Measurements from ENCODE around the gene HOXD9. TPM values are rescaled to one million over a fixed set of nuclear protein-coding genes. Genes with fewer than 3 reads are reported as not detected.

HOXD9 gene
- polyA plus RNA-seq, 1 donor (not counting 4 experiments of a cell fraction or from before 2014, with no cell fraction given): not detected

- dilution Hi-C loops (cut with MboI; ENCODE audit: extremely low pct_ligation_motif_present, low sequenced_read_pairs): no loop called here
These were observed 46.5 kb upstream of the HOXD9 start for GRCh38 chr2:176076063-176076462.

GRCh38 chr2:176076796-176077195 is 45.7 kb upstream of the HOXD9 start:
- H3K9ac ChIP-seq (ENCODE audit: control insufficient read depth, extremely low read depth, insufficient read depth, low read length): no peak overlapping the region
- dilution Hi-C loops (cut with MboI; ENCODE audit: extremely low pct_ligation_motif_present, low sequenced_read_pairs): no loop called here
- FAIRE-seq: no peak

More at GRCh38 chr2:176076063-176076462, 46.5 kb upstream of the HOXD9 start:
- Histone ChIP-seq H3K27me3 (ENCODE audit: control insufficient read depth, extremely low read depth, insufficient read depth, low read length) (peaks cover 90% of the 10 kb centered on the region), H3K27ac (ENCODE audit: control insufficient read depth, insufficient read depth, low read length) (no peak overlapping the region), H3K4me2 (ENCODE audit: control insufficient read depth, extremely low read depth, insufficient read depth, low read depth, low read length) (no peak overlapping the region), H3K9me3 (ENCODE audit: control insufficient read depth, low read depth, low read length) (peaks cover 8% of the 10 kb centered on the region), H2AFZ (ENCODE audit: control insufficient read depth, low read length) (no peak overlapping the region), H3K9me1 (ENCODE audit: control insufficient read depth, extremely low read depth, insufficient read depth, low read length) (no peaks in the 10 kb centered on the region), H3K4me1 (ENCODE audit: control insufficient read depth, extremely low read depth, insufficient read depth, low read length) (no peaks in the 10 kb centered on the region), H3K9ac (ENCODE audit: control insufficient read depth, extremely low read depth, insufficient read depth, low read length) (no peak overlapping the region), H4K20me1 (ENCODE audit: control insufficient read depth, extremely low read depth, insufficient read depth, low read length) (no peaks in the 10 kb centered on the region), H3K36me3 (ENCODE audit: control insufficient read depth in 2 of 2, extremely low read depth in 1 of 2, insufficient read depth in 2 of 2, low read length in 2 of 2) (no peaks in the 10 kb centered on the region), H3K79me2 (ENCODE audit: control insufficient read depth, insufficient read depth, low read length) (no peaks in the 10 kb centered on the region), H3K4me3 (ENCODE audit: control insufficient read depth in 2 of 3, extremely low read depth in 1 of 3, insufficient read depth in 2 of 3, low read depth in 1 of 3, low read length in 3 of 3) (no peak overlapping the region)
- DNase-seq (ENCODE audit: low read depth, low spot score): no peak
- TF ChIP-seq EZH2 (IDR thresholded peaks at IDR 0.05; ENCODE audit: low read length): no peak
- TF ChIP-seq, protein P1, sequence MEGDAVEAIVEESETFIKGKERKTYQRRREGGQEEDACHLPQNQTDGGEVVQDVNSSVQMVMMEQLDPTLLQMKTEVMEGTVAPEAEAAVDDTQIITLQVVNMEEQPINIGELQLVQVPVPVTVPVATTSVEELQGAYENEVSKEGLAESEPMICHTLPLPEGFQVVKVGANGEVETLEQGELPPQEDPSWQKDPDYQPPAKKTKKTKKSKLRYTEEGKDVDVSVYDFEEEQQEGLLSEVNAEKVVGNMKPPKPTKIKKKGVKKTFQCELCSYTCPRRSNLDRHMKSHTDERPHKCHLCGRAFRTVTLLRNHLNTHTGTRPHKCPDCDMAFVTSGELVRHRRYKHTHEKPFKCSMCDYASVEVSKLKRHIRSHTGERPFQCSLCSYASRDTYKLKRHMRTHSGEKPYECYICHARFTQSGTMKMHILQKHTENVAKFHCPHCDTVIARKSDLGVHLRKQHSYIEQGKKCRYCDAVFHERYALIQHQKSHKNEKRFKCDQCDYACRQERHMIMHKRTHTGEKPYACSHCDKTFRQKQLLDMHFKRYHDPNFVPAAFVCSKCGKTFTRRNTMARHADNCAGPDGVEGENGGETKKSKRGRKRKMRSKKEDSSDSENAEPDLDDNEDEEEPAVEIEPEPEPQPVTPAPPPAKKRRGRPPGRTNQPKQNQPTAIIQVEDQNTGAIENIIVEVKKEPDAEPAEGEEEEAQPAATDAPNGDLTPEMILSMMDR (optimal IDR thresholded peaks at IDR 0.05 in 1 of 3, IDR thresholded peaks at IDR 0.05 in 1 of 3, conservative IDR thresholded peaks at IDR 0.05 in 1 of 3; ENCODE audit: extremely low read depth in 1 of 3, insufficient read depth in 2 of 3, low read length in 3 of 3): no peak
- no peak for FAIRE-seq

More at GRCh38 chr2:176076796-176077195, 45.7 kb upstream of the HOXD9 start:
- H3K27ac ChIP-seq (ENCODE audit: control insufficient read depth, insufficient read depth, low read length): no peak overlapping the region
- H3K4me1 ChIP-seq (ENCODE audit: control insufficient read depth, extremely low read depth, insufficient read depth, low read length): no peaks in the 10 kb centered on the region
- H4K20me1 ChIP-seq (ENCODE audit: control insufficient read depth, extremely low read depth, insufficient read depth, low read length): no peaks in the 10 kb centered on the region
- no peak for TF ChIP-seq EZH2 (IDR thresholded peaks at IDR 0.05; ENCODE audit: low read length)
- TF ChIP-seq, protein P1 (optimal IDR thresholded peaks at IDR 0.05 in 1 of 3, IDR thresholded peaks at IDR 0.05 in 1 of 3, conservative IDR thresholded peaks at IDR 0.05 in 1 of 3; ENCODE audit: extremely low read depth in 1 of 3, insufficient read depth in 2 of 3, low read length in 3 of 3): no peak
- peaks cover 90% of the 10 kb centered on the region for H3K27me3 ChIP-seq (ENCODE audit: control insufficient read depth, extremely low read depth, insufficient read depth, low read length)
- H3K4me3 ChIP-seq (ENCODE audit: control insufficient read depth in 2 of 3, extremely low read depth in 1 of 3, insufficient read depth in 2 of 3, low read depth in 1 of 3, low read length in 3 of 3): no peak overlapping the region
- no peak overlapping the region for H2AFZ ChIP-seq (ENCODE audit: control insufficient read depth, low read length)
- H3K4me2 ChIP-seq (ENCODE audit: control insufficient read depth, extremely low read depth, insufficient read depth, low read depth, low read length): no peak overlapping the region
- H3K9me3 ChIP-seq (ENCODE audit: control insufficient read depth, low read depth, low read length): peaks cover 12% of the 10 kb centered on the region
- no peaks in the 10 kb centered on the region for H3K79me2 ChIP-seq (ENCODE audit: control insufficient read depth, insufficient read depth, low read length)
- no peak for DNase-seq (ENCODE audit: low read depth, low spot score)
- H3K9me1 ChIP-seq (ENCODE audit: control insufficient read depth, extremely low read depth, insufficient read depth, low read length): no peaks in the 10 kb centered on the region
- no peaks in the 10 kb centered on the region for H3K36me3 ChIP-seq (ENCODE audit: control insufficient read depth in 2 of 2, extremely low read depth in 1 of 2, insufficient read depth in 2 of 2, low read length in 2 of 2)
